Right lobe of liver (tissue), 4 donors: ENCODE data around the gene PRDM7.

ENCODE experiments used
- CTCF ChIP-seq, 4 donors: fragments of 200-600 bp in 3 of 4; fragments of 450-650 bp in 1 of 4; IDR thresholded peaks; one replicate each; pipeline versions ENCODE4 v1.5.1 to v1.8.0; 2016 to 2022; ENCODE audit warnings: antibody characterized with exemption in 4 of 4, mild to moderate bottlenecking in 2 of 4
- POLR2A ChIP-seq: fragments of 450-650 bp; IDR thresholded peaks from one replicate; pipeline ENCODE4 v1.6.1; 2017; ENCODE audit warnings: antibody characterized with exemption, mild to moderate bottlenecking
- donor health status: DM: no; HTN: no; CAD: no.
- donor health status: DM: no; HTN: no; CAD: no.
- donor health status: DM: no; HTN: yes; CAD: no.

GRCh38 chr16:90027611-90028010 lies 49.5 kb downstream of the PRDM7 start:
- no peak for TF ChIP-seq POLR2A
- no peak for TF ChIP-seq CTCF (IDR thresholded peaks at IDR 0.05)
